Erythroblast (primary cell): Measurements from ENCODE around the gene DNAH9.

Experiments
- GATA1 ChIP-seq: IDR thresholded peaks from 2 replicates; pipeline ENCODE4 v1.6.1; 2011; ENCODE audit warnings: low read depth, mild to moderate bottlenecking, control low read depth, low read length, moderate library complexity
- POLR2A ChIP-seq: IDR thresholded peaks from 2 replicates; pipeline ENCODE4 v1.6.1; 2011; ENCODE audit warnings: mild to moderate bottlenecking, low read length

- TF ChIP-seq POLR2A (no peak), GATA1 (no peak)
These were observed 286.8 kb downstream of the DNAH9 start for GRCh38 chr17:11885051-11885450.
